Lung (tissue), 13 donors: ENCODE results near the gene LASP1NB. TPM values are rescaled to one million over a fixed set of nuclear protein-coding genes. Genes with fewer than 3 reads are reported as not detected.

ENCODE experiments used
- ATAC-seq: fragments of 200-7000 bp; cut with Tn5 transposase; one replicate; pipeline ENCODE4 v1.9.1; 2020; ENCODE audit warnings: moderate number of reproducible peaks; ENCODE audit not compliant: insufficient read depth, low FRiP score
- DNase-seq, 3 donors: peaks; one replicate each; pipeline ENCODE4 v3.0.0-alpha.2; 2013 to 2017
- H3K27ac ChIP-seq, 2 donors: one replicate each; pipeline ENCODE4 v1.5.1; 2013; ENCODE audit warnings: mild to moderate bottlenecking in 2 of 2, moderate library complexity in 2 of 2, control low read depth in 1 of 2, inconsistent platforms in 1 of 2, low read depth in 1 of 2, low read length in 1 of 2
- H3K27me3 ChIP-seq, 3 donors: one replicate each; pipeline ENCODE4 v1.5.1; 2013; ENCODE audit warnings: low read length in 2 of 3; ENCODE audit not compliant: control insufficient read depth in 3 of 3, insufficient read depth in 3 of 3
- H3K36me3 ChIP-seq, 4 donors: one replicate each; pipeline ENCODE4 v1.5.1; 2013; ENCODE audit warnings: low read length in 4 of 4, mild to moderate bottlenecking in 1 of 4, moderate library complexity in 1 of 4; ENCODE audit not compliant: control insufficient read depth in 4 of 4, insufficient read depth in 4 of 4
- H3K4me1 ChIP-seq, 5 donors: one replicate each; pipeline ENCODE4 v1.5.1; 2013; ENCODE audit warnings: low read length in 5 of 5, mild to moderate bottlenecking in 2 of 5, moderate library complexity in 1 of 5; ENCODE audit not compliant: control insufficient read depth in 5 of 5, insufficient read depth in 5 of 5
- H3K4me3 ChIP-seq: one replicate; pipeline ENCODE4 v1.5.1; 2013; ENCODE audit warnings: mild to moderate bottlenecking, control low read depth, moderate library complexity
- H3K9ac ChIP-seq, 2 donors: one replicate each; pipeline ENCODE4 v1.5.1; 2013; ENCODE audit warnings: low read length in 2 of 2, control low read depth in 1 of 2; ENCODE audit not compliant: insufficient read depth in 1 of 2
- H3K9me3 ChIP-seq, 4 donors: one replicate each; pipeline ENCODE4 v1.5.1; 2013; ENCODE audit warnings: low read length in 3 of 4, mild to moderate bottlenecking in 1 of 4, moderate library complexity in 1 of 4; ENCODE audit not compliant: control insufficient read depth in 4 of 4, insufficient read depth in 3 of 4
- WGBS, 2 donors: extraction: QIAGEN DNeasy Blood & Tissue Kit; methylation state at CpG; one replicate each; pipeline ENCODE4 v1.1.7; 2013; 5-methylcytosine and 5-hydroxymethylcytosine counted together
- polyA plus RNA-seq, 2 donors: library from polyadenylated mRNA; stranded (reverse); fragments of 200-250 nt; gene quantifications; one replicate each; pipeline ENCODE4 v1.2.1, GENCODE V29; 2013
- small RNA-seq: library from RNA; depleted of rRNA; stranded (forward); fragments of <200 nt; gene quantifications from one replicate; pipeline ENCODE3, GENCODE V24; 2014; ENCODE audit warnings: low replicate concordance
- total RNA-seq, 2 donors: library from RNA; depleted of rRNA in 1 of 2; stranded (reverse); fragments of >200 nt in 1 of 2; gene quantifications; one replicate each; pipeline ENCODE4 v1.2.1, GENCODE V29; 2014 to 2021
- TF ChIP-seq, protein P1 (sequence below): IDR thresholded peaks from 2 replicates; pipeline ENCODE4 v1.5.1; 2012; ENCODE audit warnings: mild to moderate bottlenecking; ENCODE audit errors: control extremely low read depth, extremely low read depth
- donor health status: control.
- donor health status: control.
- donor health status: Bipolar disorder and iron deficiency.
- donor health status: healthy.
- donor health status: DM: yes; HTN: yes; CAD: no.

LASP1NB gene

GRCh38 chr17:38978180-38978579 lies 52.8 kb downstream of the LASP1NB start:
- ATAC-seq (no peak), DNase-seq (no peak)
- no peaks in the 10 kb centered on the region for H3K36me3 ChIP-seq
- no peaks in the 10 kb centered on the region for H3K9me3 ChIP-seq
- H3K9ac ChIP-seq, result no peak overlapping the region
- TF ChIP-seq, protein P1, sequence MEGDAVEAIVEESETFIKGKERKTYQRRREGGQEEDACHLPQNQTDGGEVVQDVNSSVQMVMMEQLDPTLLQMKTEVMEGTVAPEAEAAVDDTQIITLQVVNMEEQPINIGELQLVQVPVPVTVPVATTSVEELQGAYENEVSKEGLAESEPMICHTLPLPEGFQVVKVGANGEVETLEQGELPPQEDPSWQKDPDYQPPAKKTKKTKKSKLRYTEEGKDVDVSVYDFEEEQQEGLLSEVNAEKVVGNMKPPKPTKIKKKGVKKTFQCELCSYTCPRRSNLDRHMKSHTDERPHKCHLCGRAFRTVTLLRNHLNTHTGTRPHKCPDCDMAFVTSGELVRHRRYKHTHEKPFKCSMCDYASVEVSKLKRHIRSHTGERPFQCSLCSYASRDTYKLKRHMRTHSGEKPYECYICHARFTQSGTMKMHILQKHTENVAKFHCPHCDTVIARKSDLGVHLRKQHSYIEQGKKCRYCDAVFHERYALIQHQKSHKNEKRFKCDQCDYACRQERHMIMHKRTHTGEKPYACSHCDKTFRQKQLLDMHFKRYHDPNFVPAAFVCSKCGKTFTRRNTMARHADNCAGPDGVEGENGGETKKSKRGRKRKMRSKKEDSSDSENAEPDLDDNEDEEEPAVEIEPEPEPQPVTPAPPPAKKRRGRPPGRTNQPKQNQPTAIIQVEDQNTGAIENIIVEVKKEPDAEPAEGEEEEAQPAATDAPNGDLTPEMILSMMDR, result no peak
- H3K4me1 ChIP-seq, result peaks cover 0 to 5% (median 1%) of the 10 kb centered on the region in 5 donors
- H3K27ac ChIP-seq, result no peak overlapping the region
- H3K4me3 ChIP-seq, result no peak overlapping the region
- H3K27me3 ChIP-seq, result no peaks in the 10 kb centered on the region
- WGBS, 2 donors, result 98 to 99% methylated on average over 4 of the region's 4 CpGs

Small RNAs within 50 kb of the gene (small RNA-seq; reads per million reads assigned to genes)
- not detected for gene MIR6779

Other genes with a start within 250 kb of the LASP1NB start
- 100 to 1,000 TPM in 1 of 2 donors, 10 to 100 TPM in 1; 70.1 to 108 TPM for gene MLLT6, start 220.3 kb upstream of the LASP1NB start, total RNA-seq
- 10 to 100 TPM; 64.0 to 70.6 TPM for gene MLLT6, start 220.3 kb upstream of the LASP1NB start, polyA plus RNA-seq
- 10 to 100 TPM in 1 of 2 donors, 1 to 10 TPM in 1; 2.4 to 49.7 TPM for gene CISD3, start 195.3 kb upstream of the LASP1NB start, total RNA-seq
- 10 to 100 TPM; 34.4 to 41.5 TPM for gene CISD3, start 195.3 kb upstream of the LASP1NB start, polyA plus RNA-seq
- gene PCGF2, start 177.3 kb upstream of the LASP1NB start, total RNA-seq, result 10 to 100 TPM; 29.2 to 43.3 TPM
- gene PCGF2, start 177.3 kb upstream of the LASP1NB start, polyA plus RNA-seq, result 10 to 100 TPM; 17.1 to 61.4 TPM
- 100 to 1,000 TPM in 1 of 2 donors, 10 to 100 TPM in 1; 81.3 to 175 TPM for gene PSMB3, start 172.9 kb upstream of the LASP1NB start, total RNA-seq
- 100 to 1,000 TPM; 293 to 374 TPM for gene PSMB3, start 172.9 kb upstream of the LASP1NB start, polyA plus RNA-seq
- 10 to 100 TPM; 42.1 to 42.3 TPM for gene PIP4K2B, start 126.1 kb upstream of the LASP1NB start, total RNA-seq
- gene PIP4K2B, start 126.1 kb upstream of the LASP1NB start, polyA plus RNA-seq, result 10 to 100 TPM; 16.1 to 16.3 TPM
- 10 to 100 TPM; 21.2 TPM for gene CWC25, start 100.3 kb upstream of the LASP1NB start, total RNA-seq
- 10 to 100 TPM; 20.1 to 21.4 TPM for gene CWC25, start 100.3 kb upstream of the LASP1NB start, polyA plus RNA-seq
- gene RPL23, start 71.9 kb upstream of the LASP1NB start, total RNA-seq, result 1,000 to 10,000 TPM in 1 of 2 donors, 100 to 1,000 TPM in 1; 989 to 1,269 TPM
- gene RPL23, start 71.9 kb upstream of the LASP1NB start, polyA plus RNA-seq, result 1,000 to 10,000 TPM; 2,276 to 4,467 TPM
- gene LASP1, start 55.6 kb upstream of the LASP1NB start, total RNA-seq, result 100 to 1,000 TPM in 1 of 2 donors, 10 to 100 TPM in 1; 78.8 to 140 TPM
- gene LASP1, start 55.6 kb upstream of the LASP1NB start, polyA plus RNA-seq, result 10 to 100 TPM; 65.5 to 85.1 TPM
- gene FBXO47, start 41.8 kb downstream of the LASP1NB start, total RNA-seq, result not detected
- not detected for gene FBXO47, start 41.8 kb downstream of the LASP1NB start, polyA plus RNA-seq
- gene PLXDC1, start 226.0 kb downstream of the LASP1NB start, total RNA-seq, result 1 to 10 TPM; 4.9 to 7.3 TPM
- gene PLXDC1, start 226.0 kb downstream of the LASP1NB start, polyA plus RNA-seq, result 1 to 10 TPM; 1.7 to 5.9 TPM
- gene ARL5C, start 240.5 kb downstream of the LASP1NB start, total RNA-seq, result not detected
- gene ARL5C, start 240.5 kb downstream of the LASP1NB start, polyA plus RNA-seq, result not detected